Effector CD4-positive, alpha-beta T cell (primary cell): ENCODE measurements around the gene SH3GL2. TPM values are rescaled to one million over a fixed set of nuclear protein-coding genes. Genes with fewer than 3 reads are reported as not detected.

ENCODE experiments used
- DNase-seq: peaks from one replicate; pipeline ENCODE4 v3.0.0-alpha.2; 2020
- total RNA-seq: gene quantifications from one replicate; lab custom pipeline; 2026; lab: John Stamatoyannopoulos, UW

SH3GL2 gene
- total RNA-seq: not detected

DNA sequence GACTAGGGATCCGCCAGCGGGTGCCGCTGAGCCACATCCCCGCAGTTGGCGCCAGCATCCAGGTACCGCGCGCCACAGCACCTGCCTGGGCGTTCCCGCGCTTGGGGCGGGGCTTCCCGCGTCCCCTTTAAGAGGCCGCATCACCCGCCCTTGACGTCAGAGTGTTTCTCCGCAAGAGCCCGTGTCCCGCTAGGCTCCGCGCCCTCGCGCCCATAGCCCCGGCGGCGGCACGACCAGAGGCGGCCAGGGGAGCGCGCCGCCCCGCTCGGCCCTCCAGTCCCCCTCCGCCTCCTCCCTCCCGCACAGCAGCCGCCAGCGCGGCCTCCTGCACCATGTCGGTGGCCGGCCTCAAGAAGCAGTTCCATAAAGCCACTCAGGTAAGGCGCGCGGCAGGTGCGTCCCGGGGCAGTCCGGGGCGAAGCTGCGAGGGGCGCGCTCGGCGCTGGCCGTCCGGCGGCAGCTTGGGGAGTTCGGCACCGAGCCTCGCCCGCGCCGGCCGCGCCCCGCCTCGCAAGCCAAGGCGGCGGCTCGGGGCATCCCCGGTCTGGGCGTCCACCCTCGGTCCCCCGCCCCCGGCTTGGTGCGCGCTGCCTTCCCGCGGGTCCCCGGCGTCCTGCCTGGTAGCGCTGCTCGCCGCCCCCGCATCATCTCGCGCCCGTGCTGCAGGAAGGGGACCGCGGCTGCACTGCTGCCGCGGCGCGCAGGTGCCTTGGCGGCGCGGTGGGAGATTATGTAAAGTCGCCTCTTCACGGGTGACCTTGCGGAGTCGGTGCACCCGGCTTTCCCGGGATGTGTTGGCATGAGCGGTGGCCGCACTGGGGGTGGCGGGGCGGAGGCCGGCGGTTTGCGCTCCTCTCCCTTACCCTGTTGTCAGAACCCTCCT, at the start of gene SH3GL2:
TSS of gene SH3GL2 (plus strand) at position 156 of the 883 bp plus-strand sequence.
- DNase-seq: no peak

- no peak for DNase-seq
These were observed 47.1 kb upstream of the SH3GL2 start for GRCh38 chr9:17531642-17532254.

DNA sequence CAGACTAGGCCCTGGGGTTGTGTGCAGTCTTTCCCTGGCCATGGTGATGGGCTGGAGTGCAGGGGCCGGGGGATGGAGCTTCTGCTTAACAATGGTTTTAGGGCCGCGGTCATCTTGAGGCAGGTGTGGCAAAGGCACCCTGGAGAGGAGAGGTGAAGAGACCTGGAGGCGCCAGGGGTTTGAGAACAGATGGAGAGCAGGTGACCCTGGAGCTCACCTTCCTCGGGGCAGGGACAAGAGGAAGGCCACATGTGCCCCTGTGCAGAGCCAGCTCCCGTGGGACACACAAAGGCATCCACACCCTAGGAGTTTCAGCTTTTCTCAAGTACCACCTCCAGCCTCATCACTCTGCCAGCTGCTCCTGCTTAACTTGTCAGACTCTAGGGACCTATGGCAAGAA, 46.4 kb upstream of the SH3GL2 start:
- DNase-seq: no peak

- no peak for DNase-seq
These were observed 43.7 kb upstream of the SH3GL2 start for GRCh38 chr9:17535176-17535575.

- no peak for DNase-seq
These were observed 42.8 kb upstream of the SH3GL2 start for GRCh38 chr9:17536027-17536426.

- DNase-seq: no peak
These were observed 27.8 kb upstream of the SH3GL2 start for GRCh38 chr9:17551023-17551422.

GRCh38 chr9:17555362-17556054, 23.4 kb upstream of the SH3GL2 start:
- no peak for DNase-seq

- no peak for DNase-seq
These were observed 22.6 kb upstream of the SH3GL2 start for GRCh38 chr9:17556255-17556654.

DNA sequence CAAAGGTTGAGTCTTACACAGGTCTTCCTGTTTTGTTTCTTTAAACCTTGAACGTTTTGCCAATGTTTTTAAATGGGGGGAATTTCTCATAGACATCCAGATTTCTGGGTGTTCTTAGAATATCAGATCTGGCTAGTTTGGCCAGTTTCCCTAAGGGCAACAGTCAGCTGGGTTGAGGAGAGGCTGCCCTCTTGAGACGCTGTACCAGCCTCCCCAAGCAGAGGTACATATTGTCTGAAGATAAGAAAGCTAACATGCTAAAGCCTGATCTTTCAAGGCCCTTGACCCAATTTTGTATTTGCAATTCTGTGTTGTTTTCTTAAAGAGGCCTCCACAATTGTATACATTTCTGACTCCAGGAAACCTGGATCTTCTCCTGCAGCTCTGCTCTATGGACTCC, 21.9 kb upstream of the SH3GL2 start:
- no peak for DNase-seq

- DNase-seq: no peak
These were observed 7.0 kb upstream of the SH3GL2 start for GRCh38 chr9:17571825-17572224.

DNA sequence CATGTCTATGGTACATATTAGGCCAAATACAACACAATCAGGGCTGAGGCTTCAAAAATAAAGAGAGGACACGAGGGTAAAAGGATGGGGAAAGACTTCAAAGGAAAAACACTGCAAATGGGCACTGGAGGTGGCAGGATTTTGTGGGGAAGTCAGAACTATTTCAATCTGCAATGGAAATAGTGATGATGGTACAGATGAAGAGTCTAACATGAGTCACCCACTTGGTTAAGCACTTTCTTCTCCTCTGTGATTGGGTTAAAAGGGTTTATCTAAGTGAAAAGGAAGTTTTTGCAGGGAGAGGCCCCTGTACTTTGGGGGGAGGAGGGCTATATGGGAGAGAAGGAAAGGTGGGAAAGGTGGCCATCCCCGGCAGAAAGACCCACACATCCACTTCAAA, 4.5 kb upstream of the SH3GL2 start:
- no peak for DNase-seq

DNA sequence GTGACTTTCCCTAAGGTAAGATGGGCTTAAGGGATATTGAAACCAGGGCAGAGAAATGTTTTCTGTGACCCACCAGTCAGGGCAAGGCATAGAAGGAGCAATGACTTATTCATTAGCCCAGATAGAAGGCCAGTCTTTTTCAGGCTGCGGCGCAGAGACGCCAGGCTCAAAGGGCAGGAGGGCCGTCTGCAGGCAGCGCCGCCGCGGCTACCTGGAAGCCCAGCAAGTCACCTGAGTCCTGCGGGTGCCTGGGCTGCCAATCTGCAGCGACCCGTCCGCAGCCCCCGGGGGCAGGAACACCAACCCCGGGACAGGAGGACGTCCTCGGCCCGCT, 322 bp upstream of the SH3GL2 start:
- DNase-seq: no peak

- no peak for DNase-seq
These were observed 1.3 kb downstream of the SH3GL2 start for GRCh38 chr9:17580119-17580518.

DNA sequence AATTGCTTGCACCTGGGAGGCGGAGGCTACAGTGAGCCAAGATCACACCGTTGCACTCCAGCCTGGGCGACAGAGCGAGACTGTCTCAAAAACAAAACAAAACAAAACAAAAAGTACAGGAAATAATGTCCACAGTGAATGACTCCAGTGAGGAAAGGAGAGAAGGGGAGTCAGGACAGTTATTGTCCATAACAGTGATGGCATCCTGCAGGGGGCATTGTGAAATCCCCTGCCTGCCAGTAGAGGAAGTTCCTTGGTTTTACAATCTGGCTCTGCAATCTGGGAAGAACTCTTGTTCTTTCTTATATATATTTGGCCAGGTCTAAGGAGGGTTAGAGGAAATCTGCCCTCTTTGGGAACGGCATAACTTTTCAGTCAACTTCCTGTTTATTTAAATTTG, 8.2 kb downstream of the SH3GL2 start:
- DNase-seq: no peak

GRCh38 chr9:17588395-17588794, 9.5 kb downstream of the SH3GL2 start:
- DNase-seq: no peak

DNA sequence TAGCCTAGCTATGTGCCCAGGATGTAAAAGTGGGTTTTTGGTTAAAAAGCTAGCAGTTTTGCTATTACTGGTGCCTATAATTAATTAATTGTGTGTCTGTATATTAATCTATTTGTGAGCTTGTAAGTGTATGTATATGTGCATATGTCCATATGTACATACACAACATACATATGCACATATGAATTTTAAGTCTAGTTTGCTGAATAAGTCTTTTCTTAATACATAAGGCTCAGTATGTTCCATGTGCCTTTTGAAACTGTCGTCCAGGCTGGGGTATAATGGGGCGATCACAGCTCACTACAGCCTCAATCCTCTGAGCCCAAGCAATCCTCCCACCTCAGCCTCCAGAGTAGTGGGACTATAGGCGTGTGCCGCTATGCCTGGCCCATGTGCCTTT, 10.1 kb downstream of the SH3GL2 start:
- DNase-seq: no peak

- no peak for DNase-seq
These were observed 10.9 kb downstream of the SH3GL2 start for GRCh38 chr9:17589771-17590170.

DNA sequence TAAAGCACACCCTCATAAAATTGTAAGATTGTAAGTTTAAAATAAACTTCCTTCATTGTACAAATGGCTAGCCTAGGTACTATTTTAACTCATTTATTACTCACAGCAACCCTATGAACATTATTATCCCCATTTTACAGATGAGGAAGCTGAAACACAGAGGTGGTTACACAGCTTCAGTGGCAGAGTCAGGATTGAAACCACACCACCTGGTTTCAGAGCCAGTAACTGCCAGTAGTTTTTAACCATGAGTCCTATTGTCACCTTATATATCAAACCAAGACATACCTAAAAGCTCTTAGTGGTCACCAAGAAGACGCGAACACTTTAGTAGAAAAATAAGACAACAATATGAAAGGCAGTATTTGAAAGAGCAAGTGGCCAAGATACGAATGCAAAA, 16.1 kb downstream of the SH3GL2 start:
- no peak for DNase-seq

GRCh38 chr9:17597977-17598376, 19.1 kb downstream of the SH3GL2 start:
- no peak for DNase-seq

DNA sequence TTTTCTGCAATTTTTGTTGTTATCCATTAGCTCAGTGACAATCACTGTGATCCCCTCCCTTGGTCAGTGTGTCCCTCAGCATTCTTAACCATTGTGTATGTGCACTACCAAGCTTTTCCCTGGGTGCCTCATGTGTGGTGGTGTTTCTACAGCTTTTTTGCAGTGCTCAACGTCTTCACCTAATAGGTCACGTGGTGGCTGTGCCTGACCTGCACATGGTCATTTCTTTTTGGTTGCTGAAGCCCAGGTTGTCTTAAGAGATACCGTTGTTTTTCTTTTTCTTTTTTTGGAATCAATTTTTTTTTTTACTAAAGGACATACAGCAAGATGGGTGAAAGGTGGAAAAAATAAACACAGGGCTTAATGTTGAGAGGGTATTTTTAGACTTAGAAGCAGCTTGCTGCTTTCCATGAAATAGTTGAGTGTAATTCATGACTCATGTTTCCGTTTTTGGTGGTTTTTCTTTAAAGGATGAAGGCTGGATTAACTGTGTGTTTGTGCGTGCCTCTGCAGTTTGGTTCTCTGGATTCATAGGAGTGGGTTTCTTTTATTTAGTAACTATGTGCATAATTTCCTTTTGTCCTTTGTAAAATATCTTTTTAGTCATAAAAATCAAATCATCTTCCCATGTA, 22.2 kb downstream of the SH3GL2 start:
- no peak for DNase-seq

- no peak for DNase-seq
These were observed 25.7 kb downstream of the SH3GL2 start for GRCh38 chr9:17604556-17604955.

- DNase-seq: no peak
These were observed 30.6 kb downstream of the SH3GL2 start for GRCh38 chr9:17609312-17610005.

DNA sequence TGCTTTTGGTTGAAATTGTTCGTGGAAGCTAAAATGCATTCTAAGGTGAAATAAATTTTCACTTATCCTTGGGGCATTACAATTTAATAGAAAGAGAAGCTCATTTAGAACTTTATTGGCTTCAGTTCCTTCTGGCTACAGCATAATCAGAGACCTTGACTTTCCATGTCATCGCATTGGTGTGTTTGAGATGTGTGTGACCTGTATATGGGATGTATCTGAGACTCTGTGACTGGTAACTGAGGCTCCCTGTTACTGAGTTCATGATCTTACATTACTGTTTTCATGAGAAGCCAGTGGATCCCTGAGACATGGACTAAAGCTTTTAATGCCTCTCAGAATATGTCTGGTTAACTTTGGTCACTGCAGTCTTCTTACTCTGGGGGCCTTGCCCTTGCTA, 32.5 kb downstream of the SH3GL2 start:
- no peak for DNase-seq
